HEK293 (cell line): ENCODE data around the gene SLC29A3.

Experiments used
- CTCF ChIP-seq: fragments of 450-650 bp; formaldehyde crosslinking; IDR thresholded peaks from 2 replicates; pipeline ENCODE4 v1.5.1; 2016; ENCODE audit warnings: missing biosample characterization, missing genetic modification characterization
- PBX3 ChIP-seq: sonication (generic); formaldehyde crosslinking; IDR thresholded peaks from 2 replicates; pipeline ENCODE4 v1.8.1; 2022; ENCODE audit warnings: mild to moderate bottlenecking, moderate library complexity, missing genetic modification reagents
- YY1 ChIP-seq: fragments of 450-650 bp; formaldehyde crosslinking; IDR thresholded peaks from 2 replicates; pipeline ENCODE4 v1.5.1; 2018; ENCODE audit warnings: missing biosample characterization, missing genetic modification characterization
- ZBTB7A ChIP-seq: fragments of 450-650 bp; formaldehyde crosslinking; IDR thresholded peaks from 2 replicates; pipeline ENCODE4 v1.5.1; 2016; ENCODE audit warnings: low read depth, missing biosample characterization, missing genetic modification characterization
- ZBTB8A ChIP-seq: fragments of 450-650 bp; formaldehyde crosslinking; IDR thresholded peaks from 2 replicates; pipeline ENCODE4 v1.5.1; 2016; ENCODE audit warnings: missing biosample characterization, missing genetic modification characterization
- ZNF155 ChIP-seq: fragments of 450-650 bp; formaldehyde crosslinking; IDR thresholded peaks from 2 replicates; pipeline ENCODE4 v1.5.1; 2016; ENCODE audit warnings: missing biosample characterization, missing genetic modification characterization

- TF ChIP-seq CTCF (tag by site-specific recombination) (no peak), ZBTB8A (tag by site-specific recombination) (no peak), ZBTB7A (tag by site-specific recombination) (no peak), PBX3 (CRISPR knock-in tag) (no peak), ZNF155 (tag by site-specific recombination) (no peak), YY1 (tag by site-specific recombination) (no peak)
These were observed 4.3 kb upstream of the SLC29A3 start for GRCh38 chr10:71314694-71315225.
